ENCODE results near the gene XRCC6.

GRCh38 chr22:41688365-41689211, 67.5 kb downstream of the XRCC6 start, which contains the start of gene SNU13:
- peak; percentile 36; the same call in 1 of the 2 replicates for TF ChIP-seq TEAD4 (IDR thresholded peaks at IDR 0.05)
- no peak for TF ChIP-seq YY1 (IDR thresholded peaks at IDR 0.05; ENCODE audit: low read depth)
- TF ChIP-seq NFIC (IDR thresholded peaks at IDR 0.05), result peak; percentile 25; the same call in 1 of the 2 replicates
- TF ChIP-seq FOXM1 (IDR thresholded peaks at IDR 0.05; ENCODE audit: borderline replicate concordance, low read depth), result 0 out of 2 replicates have a peak, but pooled peaks have one; percentile 27
- no peak for TF ChIP-seq REST (IDR thresholded peaks at IDR 0.05; ENCODE audit: low read depth)
- TF ChIP-seq USF1 (IDR thresholded peaks at IDR 0.05), result 0 out of 2 replicates have a peak, but pooled peaks have one; percentile 8
- no peak for TF ChIP-seq EGR1 (IDR thresholded peaks at IDR 0.05)
- TF ChIP-seq RAD21 (IDR thresholded peaks at IDR 0.05; ENCODE audit: low read depth), result no peak
- TF ChIP-seq TAF1 (IDR thresholded peaks at IDR 0.05; ENCODE audit: low read depth), result peak; percentile 87
- TF ChIP-seq TCF12 (IDR thresholded peaks at IDR 0.05; ENCODE audit: low read depth), result peak; percentile 52; the same call in 1 of the 2 replicates
- peak; percentile 30; the same call in 1 of the 2 replicates for TF ChIP-seq EP300 (IDR thresholded peaks at IDR 0.05; ENCODE audit: borderline replicate concordance)
- no peak; the same call in 1 of the 2 replicates for TF ChIP-seq CEBPB (IDR thresholded peaks at IDR 0.05)
- TF ChIP-seq ZBTB7A (IDR thresholded peaks at IDR 0.05; ENCODE audit: low read depth), result no peak
- peak; percentile 93 for TF ChIP-seq MAX (IDR thresholded peaks at IDR 0.05)
